Endothelial cell of umbilical vein (primary cell): Measurements from ENCODE around the gene KCNK10. TPM values are rescaled to one million over a fixed set of nuclear protein-coding genes. Genes with fewer than 3 reads are reported as not detected.

Source experiments
- BruUV-seq: library from RNA; stranded (reverse); fragments of 400-500 nt; replicated peaks from 2 replicates; lab custom pipeline; 2021; lab: Mats Ljungman, UMichigan
- CTCF ChIA-PET: fragments of 300-600, 350-600 bp; sonication (Branson Sonifier 250); formaldehyde crosslinking; loops from one replicate; lab custom pipeline; 2021; ENCODE audit warnings: antibody characterized with exemption, inconsistent platforms; lab: Charles Lee
- POLR2A ChIA-PET: fragments of 300-600, 350-600 bp; sonication (Branson Sonifier 250); formaldehyde crosslinking; loops from one replicate; lab custom pipeline; 2021; ENCODE audit warnings: antibody characterized with exemption, inconsistent platforms; lab: Charles Lee
- DNase-seq: peaks from one replicate; pipeline ENCODE4 v3.0.0-alpha.2; 2011; ENCODE audit warnings: low read depth, low spot score
- FAIRE-seq: peaks from 2 replicates; lab custom pipeline; 2011; peaks lifted over from hg19 to GRCh38; lab: Jason Lieb, UNC
- H2AFZ ChIP-seq: 2 replicates; pipeline ENCODE4 v1.6.0; 2012; ENCODE audit warnings: low read depth, low read length, control low read depth, inconsistent platforms
- H3K27ac ChIP-seq: 2 replicates; pipeline ENCODE4 v1.5.1; 2011; ENCODE audit warnings: low read depth, mild to moderate bottlenecking, control low read depth, low read length, moderate library complexity; ENCODE audit not compliant: insufficient read depth
- H3K27me3 ChIP-seq, 2 experiments: 2 replicates each; pipeline versions ENCODE4 v1.6.0 to v1.6.1; 2011; ENCODE audit warnings: low read length in 2 of 2, mixed read lengths in 1 of 2; ENCODE audit not compliant: control insufficient read depth in 2 of 2, insufficient read depth in 2 of 2
- H3K36me3 ChIP-seq, 2 experiments: 2 replicates in 1 of 2; 3 replicates in 1 of 2; pipeline ENCODE4 v1.5.1; 2011; ENCODE audit warnings: low read length in 2 of 2, mild to moderate bottlenecking in 1 of 2, moderate library complexity in 1 of 2; ENCODE audit not compliant: control insufficient read depth in 2 of 2, insufficient read depth in 2 of 2; ENCODE audit errors: extremely low read depth in 1 of 2
- H3K4me1 ChIP-seq: 3 replicates; pipeline ENCODE4 v1.5.1; 2011; ENCODE audit warnings: mild to moderate bottlenecking, low read length; ENCODE audit not compliant: control insufficient read depth, insufficient read depth; ENCODE audit errors: extremely low read depth
- H3K4me2 ChIP-seq: 2 replicates; pipeline ENCODE4 v1.6.1; 2011; ENCODE audit warnings: low read length, control low read depth, mixed read lengths; ENCODE audit not compliant: insufficient read depth
- H3K4me3 ChIP-seq, 3 experiments: fragments of 200-600 bp in 1 of 3; sonication (generic), shearing (Covaris generic) in 1 of 3; replicated peaks in 1 of 3; 2 replicates each; pipeline ENCODE4 v1.5.1; 2011 to 2016; ENCODE audit warnings: control low read depth in 3 of 3, low read length in 3 of 3, mild to moderate bottlenecking in 2 of 3, inconsistent platforms in 1 of 3, low read depth in 1 of 3, moderate library complexity in 1 of 3; ENCODE audit not compliant: insufficient read depth in 1 of 3
- H3K79me2 ChIP-seq: 2 replicates; pipeline ENCODE4 v1.6.0; 2012; ENCODE audit warnings: low read length, inconsistent platforms; ENCODE audit not compliant: control insufficient read depth, insufficient read depth
- H3K9ac ChIP-seq: replicated peaks from 2 replicates; pipeline ENCODE3; 2011; ENCODE audit warnings: low read length, control low read depth; ENCODE audit not compliant: insufficient read depth; ENCODE audit errors: extremely low read depth
- H3K9me1 ChIP-seq: replicated peaks from 3 replicates; pipeline ENCODE4 v1.6.0; 2011; ENCODE audit warnings: mild to moderate bottlenecking, low read length; ENCODE audit not compliant: control insufficient read depth, insufficient read depth; ENCODE audit errors: extremely low read depth
- H3K9me3 ChIP-seq: replicated peaks from 2 replicates; pipeline ENCODE4 v1.5.1; 2012; ENCODE audit warnings: low read length, inconsistent platforms; ENCODE audit not compliant: control insufficient read depth, insufficient read depth
- H4K20me1 ChIP-seq: replicated peaks from 2 replicates; pipeline ENCODE3; 2011; ENCODE audit warnings: mild to moderate bottlenecking, low read length; ENCODE audit not compliant: control insufficient read depth, insufficient read depth; ENCODE audit errors: extremely low read depth
- CTCF ChIP-seq, 2 donors: IDR thresholded peaks; 1 replicate in 1 of 2; 2 replicates in 1 of 2; pipeline ENCODE4 v1.5.1; 2011; ENCODE audit warnings: low read length in 2 of 2, mild to moderate bottlenecking in 2 of 2, moderate library complexity in 2 of 2, control low read depth in 1 of 2, inconsistent platforms in 1 of 2, low read depth in 1 of 2; ENCODE audit not compliant: insufficient read depth in 1 of 2; ENCODE audit errors: extremely low read depth in 1 of 2
- EZH2 ChIP-seq: IDR thresholded peaks from 2 replicates; pipeline ENCODE4 v1.6.1; 2012; ENCODE audit warnings: borderline replicate concordance, low read depth, mild to moderate bottlenecking, moderate library complexity, low read length, inconsistent platforms; ENCODE audit not compliant: severe bottlenecking
- FOS ChIP-seq: IDR thresholded peaks from 2 replicates; pipeline ENCODE4 v1.6.1; 2011; ENCODE audit warnings: mild to moderate bottlenecking, low read length, moderate library complexity, borderline replicate concordance; ENCODE audit not compliant: insufficient read depth
- GATA2 ChIP-seq: IDR thresholded peaks from 2 replicates; pipeline ENCODE4 v1.7.0; 2011; ENCODE audit warnings: low read depth, mild to moderate bottlenecking, moderate library complexity, mixed read lengths, low read length; ENCODE audit not compliant: insufficient read length, insufficient read depth
- JUN ChIP-seq: IDR thresholded peaks from 2 replicates; pipeline ENCODE4 v1.6.1; 2011; ENCODE audit warnings: borderline replicate concordance, low read depth; ENCODE audit not compliant: insufficient read length, insufficient read depth
- MAX ChIP-seq: IDR thresholded peaks from 2 replicates; pipeline ENCODE4 v1.6.1; 2011; ENCODE audit not compliant: insufficient read depth, insufficient read length
- MYC ChIP-seq: IDR thresholded peaks from one replicate; pipeline ENCODE4 v1.6.1; 2011; ENCODE audit warnings: mild to moderate bottlenecking, low read depth, low read length
- POLR2A ChIP-seq: IDR thresholded peaks from 2 replicates; pipeline ENCODE4 v1.6.1; 2012; ENCODE audit warnings: low read depth, mild to moderate bottlenecking, control low read depth, low read length
- POLR2AphosphoS5 ChIP-seq: IDR thresholded peaks from 2 replicates; pipeline ENCODE4 v1.6.1; 2012; ENCODE audit warnings: low read depth, mild to moderate bottlenecking, control low read depth, low read length, moderate library complexity; ENCODE audit not compliant: insufficient read depth
- dilution Hi-C: fragments of 300-500 bp; cut with MboI; formaldehyde crosslinking; loops from one replicate; pipeline ENCODE4 v1.15.0; 2019; ENCODE audit warnings: low sequenced_read_pairs; ENCODE audit not compliant: extremely low pct_ligation_motif_present
- intact Hi-C: fragments of 100-400 bp; cut with micrococcal nuclease; formaldehyde crosslinking; loops from one replicate; pipeline ENCODE4 v1.10.0; 2022
- polyA plus RNA-seq, 4 experiments: library from polyadenylated mRNA; depleted of rRNA in 3 of 4; stranded (reverse) in 3 of 4; unstranded in 1 of 4; fragments of >200 nt; gene quantifications; 2 replicates each; pipeline versions ENCODE4 v1.2.1 to v1.2.3, GENCODE V29; 2011 to 2012; ENCODE audit warnings: missing spikeins in 1 of 4
- total RNA-seq: library from RNA; stranded (reverse); gene quantifications from 2 replicates; pipeline ENCODE4 v1.2.3, GENCODE V29; 2021

KCNK10 gene
- total and polyA plus RNA-seq, 2 donors (not counting 3 experiments of a cell fraction or from before 2014, with no cell fraction given): not detected

DNA sequence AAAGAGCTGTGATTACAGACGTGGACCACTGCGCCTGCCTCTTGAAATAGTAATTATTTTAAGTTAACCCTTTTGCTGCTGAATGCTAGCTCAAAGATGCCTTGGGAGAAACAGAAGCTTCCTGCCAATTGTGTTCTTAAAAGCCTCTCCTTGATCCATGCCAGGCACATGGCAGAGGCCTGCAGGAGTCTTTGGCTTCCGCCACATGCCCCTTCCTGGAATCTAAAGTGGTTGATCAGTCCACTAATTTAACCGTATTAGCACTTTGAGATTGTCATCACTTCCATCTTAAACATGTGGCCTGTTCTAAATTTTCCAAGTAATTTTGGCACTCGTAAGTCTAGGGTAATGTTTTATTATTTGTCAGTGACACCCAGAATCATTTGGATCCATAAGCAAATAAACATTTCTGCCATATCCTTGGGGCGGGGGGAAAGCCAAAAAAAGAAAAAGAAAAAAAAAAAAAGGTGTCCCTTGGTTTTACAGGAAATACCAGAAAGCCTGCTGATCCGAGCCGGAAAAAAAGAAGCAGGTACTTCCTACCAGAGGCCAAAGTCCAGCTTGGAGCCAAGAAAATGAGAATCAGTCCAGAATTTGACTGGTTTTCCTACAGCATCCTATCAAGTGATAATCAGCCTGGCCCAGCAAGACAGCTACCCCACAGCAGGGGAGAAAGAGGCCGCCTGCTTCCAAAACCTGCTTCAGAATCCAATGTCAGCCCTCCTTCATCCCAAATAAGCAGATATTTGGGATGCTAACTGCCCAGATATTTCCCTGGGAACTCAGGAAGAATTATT lies 104.8 kb downstream of the KCNK10 start:
- no peaks in the 10 kb centered on the region for H3K9me3 ChIP-seq
- intact Hi-C loops (no loop called here), dilution Hi-C loops (no loop called here)
- no peak overlapping the region for H3K9ac ChIP-seq
- H3K27me3 ChIP-seq: no peaks in the 10 kb centered on the region
- H3K4me1 ChIP-seq: no peaks in the 10 kb centered on the region
- no peak overlapping the region for H3K4me2 ChIP-seq
- no peak overlapping the region for H3K27ac ChIP-seq
- TF ChIP-seq FOS (no peak), CTCF (IDR thresholded peaks at IDR 0.05; ENCODE audit: extremely low read depth in 1 of 2, insufficient read depth in 1 of 2, low read depth in 1 of 2, low read length in 2 of 2) (no peak), MYC (no peak), GATA2 (no peak), POLR2AphosphoS5 (no peak), JUN (no peak), MAX (no peak), EZH2 (no peak), POLR2A (no peak)
- no peaks in the 10 kb centered on the region for H3K9me1 ChIP-seq
- no peaks in the 10 kb centered on the region for H3K79me2 ChIP-seq
- H3K4me3 ChIP-seq: no peak overlapping the region
- POLR2A ChIA-PET: no interaction called here
- no peak overlapping the region for H2AFZ ChIP-seq
- FAIRE-seq (no peak), DNase-seq (no peak)
- CTCF ChIA-PET: no interaction called here
- BruUV-seq: no TSS peak
- no peaks in the 10 kb centered on the region for H3K36me3 ChIP-seq
- no peaks in the 10 kb centered on the region for H4K20me1 ChIP-seq
